NCI-H2107 (cell line): Measurements from ENCODE around the gene PID1.
"Not testable (repeated sequence)": the region's sequence is repeated elsewhere in the genome, so short reads cannot be mapped to it uniquely, and the experiment has no call there.

ENCODE experiments used
- DNase-seq: peaks from one replicate; lab custom pipeline; 2025; lab: John Stamatoyannopoulos, UW

Gene PID1

DNA sequence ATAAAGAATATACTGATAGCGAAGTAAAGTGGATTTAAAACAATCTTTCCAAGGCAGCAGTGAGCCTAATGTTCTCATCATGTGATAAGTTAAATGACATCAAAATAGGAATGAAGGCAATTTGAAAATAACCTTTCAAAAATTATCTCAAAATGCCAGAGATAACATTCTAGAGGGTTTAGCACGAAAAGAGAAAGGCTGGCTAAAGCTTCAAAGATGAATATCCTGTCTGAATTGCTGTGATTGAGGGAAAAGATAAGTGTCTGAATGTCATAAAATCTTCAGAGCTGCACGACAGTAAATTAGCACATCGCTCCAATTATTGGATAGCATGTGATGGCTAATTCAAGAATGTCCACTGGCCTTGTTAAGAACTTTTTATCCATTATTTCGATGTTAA is 159.3 kb downstream of the PID1 start:
- DNase-seq, result no peak

DNA sequence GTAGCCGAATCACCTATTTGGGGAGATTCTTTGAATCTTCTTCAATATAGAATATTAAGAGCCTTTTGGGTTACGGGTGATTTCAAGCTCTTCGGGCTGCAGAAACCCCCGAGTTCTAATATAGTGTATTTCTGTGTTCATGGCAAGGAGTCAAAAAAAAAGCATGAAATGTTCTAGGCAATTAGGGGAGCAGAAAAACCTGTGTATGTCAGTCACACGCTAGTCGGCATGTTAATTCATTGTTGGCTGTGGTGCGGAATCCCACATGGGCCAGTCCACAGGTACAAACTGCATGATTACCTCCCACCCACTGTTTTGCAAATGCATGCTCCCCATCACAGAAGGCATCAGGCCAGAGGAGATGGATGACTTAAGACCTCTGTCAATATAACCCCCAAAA is 161.9 kb downstream of the PID1 start:
- DNase-seq, result no peak

DNA sequence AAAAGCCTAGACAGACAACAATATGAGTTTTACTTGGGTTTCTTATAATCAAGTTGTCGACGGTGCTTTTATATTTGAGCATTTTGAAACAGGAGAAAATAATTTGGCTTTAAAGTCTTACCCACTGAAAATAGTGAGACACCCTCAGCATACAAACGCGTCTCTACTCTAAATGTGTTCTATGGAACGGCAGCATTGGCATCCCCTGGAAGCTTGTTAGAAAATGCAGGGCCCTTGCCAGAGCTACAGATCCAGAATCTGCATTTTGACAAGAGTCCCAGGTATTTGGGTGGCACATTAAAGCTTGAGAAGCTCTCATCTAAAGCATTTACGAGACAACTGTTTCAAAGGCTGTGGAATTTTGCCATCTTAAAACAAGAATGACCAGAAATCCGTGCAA is 163.5 kb downstream of the PID1 start:
- no peak for DNase-seq

DNA sequence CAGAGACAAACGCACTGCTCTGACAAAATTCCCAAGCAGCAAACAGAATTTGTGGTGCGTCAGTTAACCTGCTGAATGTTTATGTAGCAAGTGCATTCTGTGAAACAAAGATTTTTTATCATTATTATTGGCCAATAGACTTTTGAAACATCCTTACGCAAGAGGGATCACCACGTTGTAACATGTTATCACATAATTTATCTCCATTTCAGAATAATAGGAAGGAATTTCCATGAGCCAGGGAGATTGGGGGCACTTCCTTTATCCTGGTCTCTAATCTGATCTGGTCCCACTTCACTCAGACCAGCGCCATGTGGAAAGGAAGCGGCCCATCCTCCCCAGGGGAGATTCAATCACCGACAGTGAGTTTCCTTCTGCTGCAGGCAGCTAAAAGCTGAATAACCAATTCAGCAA is 166.1 kb downstream of the PID1 start:
- DNase-seq, result no peak

DNA sequence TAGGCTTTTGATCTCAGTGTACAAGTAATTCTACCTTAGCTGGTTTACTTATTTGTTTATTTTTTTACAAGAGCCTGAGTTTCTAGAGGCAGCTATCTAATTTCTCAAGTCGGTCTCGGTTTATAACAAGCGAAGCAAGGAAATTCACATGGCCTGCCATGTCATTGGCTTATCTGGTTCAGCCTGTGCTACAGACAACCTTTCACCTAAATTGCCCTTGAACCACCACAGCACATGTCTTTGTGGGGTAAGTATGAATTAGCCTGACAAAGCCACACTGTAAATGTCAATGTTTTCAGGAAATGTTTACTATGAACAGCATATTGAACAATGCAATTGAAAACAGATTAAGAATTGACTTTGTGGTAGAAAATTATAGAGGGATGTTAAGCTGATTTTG is 167.1 kb downstream of the PID1 start:
- no peak for DNase-seq

DNA sequence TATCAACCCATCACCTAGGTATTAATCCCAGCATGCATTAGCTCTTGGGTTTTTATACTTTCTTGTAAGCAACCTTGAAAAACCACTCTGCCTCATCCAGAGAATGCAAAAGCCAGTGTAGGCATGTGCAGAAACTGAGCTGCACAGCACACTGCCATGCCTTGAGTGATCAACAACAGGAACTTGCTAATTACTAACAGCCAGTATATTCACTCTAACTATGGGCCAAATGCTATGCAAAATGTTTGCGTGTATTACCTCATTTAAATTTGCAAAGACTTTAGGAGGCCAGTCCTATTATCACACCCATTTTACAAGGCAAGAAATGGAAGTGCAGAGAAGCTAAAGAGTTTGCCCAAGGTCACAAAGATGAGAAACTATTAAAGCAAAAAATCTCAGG is 169.8 kb downstream of the PID1 start:
- no peak for DNase-seq

DNA sequence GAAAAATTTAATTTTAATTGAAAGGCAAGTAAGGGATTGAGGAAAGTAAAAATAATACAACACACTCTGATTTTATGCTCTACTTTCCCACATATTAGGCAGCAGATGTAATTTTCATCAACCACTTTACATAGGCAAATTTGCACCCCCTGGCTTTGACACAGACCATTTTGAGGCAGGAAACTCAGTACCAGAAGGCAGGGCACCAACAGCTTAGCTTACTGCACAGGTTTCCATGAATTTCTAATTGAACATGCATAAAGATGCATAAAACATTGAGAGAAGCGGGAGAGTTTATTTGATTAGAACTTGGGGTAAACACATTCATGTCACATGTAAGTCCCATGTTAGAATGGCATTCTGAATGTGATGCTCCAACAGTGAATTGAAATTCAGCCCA is 171.9 kb downstream of the PID1 start:
- no peak for DNase-seq

DNA sequence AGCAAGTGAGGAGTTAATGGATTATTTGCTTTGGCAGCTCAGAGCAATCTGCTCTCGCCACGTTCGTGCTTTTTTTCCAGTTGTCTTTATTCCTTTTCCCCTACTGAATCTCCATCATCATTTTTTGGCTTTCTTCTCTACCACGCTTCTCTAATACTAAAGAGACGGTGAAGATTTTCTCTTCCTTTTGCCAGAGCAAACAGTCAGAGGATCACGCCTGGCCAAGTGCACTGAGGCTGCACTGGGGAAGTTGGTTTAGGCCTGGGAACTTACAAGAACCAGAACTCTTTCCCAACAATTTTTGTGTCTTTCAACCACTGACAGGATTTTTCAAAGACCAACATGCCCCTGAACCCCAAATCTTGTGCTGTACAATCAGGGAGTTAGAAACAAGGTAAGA is 172.3 kb downstream of the PID1 start:
- DNase-seq, result no peak

DNA sequence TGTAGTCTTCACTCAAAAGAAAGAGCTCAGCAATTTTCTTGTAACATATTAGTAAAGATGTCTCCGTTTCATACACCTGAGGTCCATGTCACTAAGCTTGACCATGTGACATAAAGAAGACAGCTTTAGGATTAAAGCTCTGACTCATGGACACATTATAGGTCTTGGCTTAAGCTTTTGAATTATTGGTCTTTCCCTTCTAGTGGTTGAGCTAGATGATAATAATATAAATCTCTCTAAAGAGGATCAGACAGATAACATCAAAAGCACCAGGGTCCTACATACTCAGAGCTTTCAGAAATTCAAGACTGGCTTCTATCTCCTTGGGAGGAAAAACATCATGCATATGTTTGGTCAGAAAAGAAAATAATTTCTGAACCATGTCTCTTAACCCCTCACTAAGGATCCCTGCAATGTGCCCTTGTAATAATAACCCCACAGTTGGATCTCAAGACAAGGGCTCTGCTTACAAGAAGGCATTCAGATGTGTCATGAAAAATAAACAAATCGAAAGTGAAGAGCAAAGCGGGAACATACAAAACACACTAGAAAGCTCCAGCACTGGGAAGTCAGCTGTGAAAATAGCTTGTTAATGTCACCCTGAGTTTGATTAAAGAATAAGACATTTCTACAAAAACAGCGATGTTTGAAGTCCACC is 174.5 kb downstream of the PID1 start:
- DNase-seq, result no peak

DNA sequence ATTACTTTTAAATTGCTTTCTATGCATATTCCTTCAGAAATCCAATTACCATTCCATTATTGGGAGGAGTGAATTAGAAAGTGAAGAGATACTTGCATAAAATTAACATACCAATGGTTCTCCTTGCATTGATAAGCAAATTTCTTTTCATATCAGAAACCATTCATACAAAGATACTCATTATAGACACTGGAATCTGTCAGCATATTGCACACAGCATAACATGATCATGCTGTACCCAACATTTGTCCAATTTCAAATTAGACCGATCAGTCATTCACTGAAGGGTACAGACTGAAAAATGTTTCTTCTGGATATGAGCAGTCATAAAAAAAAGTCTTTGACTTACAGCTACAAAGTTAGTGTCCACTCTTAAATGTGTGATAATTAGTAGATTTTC is 175.6 kb downstream of the PID1 start:
- DNase-seq, result no peak

DNA sequence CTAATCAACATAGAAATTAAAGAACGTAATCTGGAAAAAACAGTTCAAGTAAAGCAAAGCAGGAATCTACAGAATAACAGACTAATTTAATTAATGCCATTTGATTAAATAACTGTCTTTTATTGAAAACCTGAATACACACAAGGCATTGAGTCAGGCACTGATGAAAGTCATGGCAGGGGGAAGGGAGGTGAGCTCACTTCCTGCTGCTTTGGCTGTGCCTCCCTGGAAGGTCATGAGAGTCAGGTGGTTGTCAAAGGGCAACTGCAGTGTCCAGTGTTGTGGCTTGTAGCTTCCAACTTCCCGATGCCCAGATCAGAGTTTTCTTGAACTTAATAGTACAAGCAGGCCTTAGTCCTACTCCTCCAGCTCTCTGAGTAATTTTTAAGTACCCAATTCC is 180.9 kb downstream of the PID1 start:
- DNase-seq, result no peak

DNA sequence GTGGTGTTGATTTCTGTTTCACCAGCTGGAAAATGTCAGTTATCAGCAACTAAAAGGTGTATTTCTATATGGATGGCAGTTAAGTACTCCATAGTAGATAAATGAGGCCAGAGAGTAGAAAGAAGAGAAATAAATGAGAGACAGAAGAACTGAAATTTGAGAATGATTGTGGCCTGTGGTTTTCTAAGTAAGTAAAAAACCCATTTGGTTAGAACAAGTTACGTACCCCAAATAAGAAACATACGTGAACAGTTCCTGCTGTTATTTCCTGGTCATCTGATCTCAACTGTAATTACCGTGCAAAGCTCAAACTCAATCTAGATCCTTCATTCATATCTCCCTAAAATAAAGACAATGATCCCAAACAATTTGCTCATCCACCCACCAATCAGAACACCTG is 181.3 kb downstream of the PID1 start:
- peak; percentile 29 for DNase-seq

DNA sequence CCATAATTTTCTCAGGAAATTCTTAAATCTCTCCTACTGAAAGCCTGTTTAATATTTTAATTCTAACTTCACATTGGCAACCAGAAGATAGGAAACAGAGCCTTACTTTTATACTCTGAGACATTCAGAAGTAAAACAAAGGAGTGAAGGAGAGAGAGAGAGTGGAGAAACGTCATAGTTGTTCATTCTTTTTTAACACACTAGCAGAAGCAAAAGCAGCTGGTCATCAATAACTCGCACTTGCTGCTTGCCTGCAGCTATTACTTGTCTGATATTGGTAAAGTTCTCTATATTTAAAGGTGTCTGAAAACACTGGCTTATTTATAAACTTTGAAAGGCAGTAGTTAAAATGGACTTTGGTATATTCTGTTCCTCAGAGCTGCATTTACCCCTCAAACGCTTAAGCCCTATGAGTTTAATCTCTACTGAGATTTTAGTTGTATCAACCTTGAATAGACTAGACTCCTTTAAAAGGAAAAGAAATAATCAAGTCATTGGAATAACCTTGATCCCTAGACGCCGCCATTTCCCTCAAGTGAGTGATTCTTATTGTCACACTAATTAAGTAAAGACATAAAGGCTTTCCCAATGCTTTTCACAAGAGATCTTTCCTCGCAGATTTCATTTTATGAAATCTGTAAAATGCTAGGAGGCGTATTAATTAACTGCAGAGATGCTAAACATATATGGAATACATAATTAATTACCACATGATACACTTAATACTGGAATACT is 182.0 kb downstream of the PID1 start:
- no peak for DNase-seq

DNA sequence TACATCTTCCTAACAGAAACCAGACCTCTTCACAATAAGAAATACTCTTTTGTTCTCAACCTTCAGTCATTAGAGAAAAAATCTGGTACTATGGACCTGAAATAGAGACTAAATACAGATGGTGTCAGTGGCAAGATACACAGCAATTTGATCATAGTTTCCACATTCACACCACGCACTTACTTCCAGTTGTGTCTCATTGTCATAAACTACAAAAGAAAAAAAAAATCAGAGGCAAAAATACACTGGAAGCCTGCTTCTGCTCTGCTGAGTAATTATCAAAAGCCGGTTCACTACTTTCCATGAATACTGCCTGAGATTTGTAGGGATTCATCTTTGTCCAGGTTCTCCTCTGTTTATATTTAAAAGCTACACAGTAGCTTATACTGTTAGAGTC is 182.6 kb downstream of the PID1 start:
- DNase-seq, result no peak

DNA sequence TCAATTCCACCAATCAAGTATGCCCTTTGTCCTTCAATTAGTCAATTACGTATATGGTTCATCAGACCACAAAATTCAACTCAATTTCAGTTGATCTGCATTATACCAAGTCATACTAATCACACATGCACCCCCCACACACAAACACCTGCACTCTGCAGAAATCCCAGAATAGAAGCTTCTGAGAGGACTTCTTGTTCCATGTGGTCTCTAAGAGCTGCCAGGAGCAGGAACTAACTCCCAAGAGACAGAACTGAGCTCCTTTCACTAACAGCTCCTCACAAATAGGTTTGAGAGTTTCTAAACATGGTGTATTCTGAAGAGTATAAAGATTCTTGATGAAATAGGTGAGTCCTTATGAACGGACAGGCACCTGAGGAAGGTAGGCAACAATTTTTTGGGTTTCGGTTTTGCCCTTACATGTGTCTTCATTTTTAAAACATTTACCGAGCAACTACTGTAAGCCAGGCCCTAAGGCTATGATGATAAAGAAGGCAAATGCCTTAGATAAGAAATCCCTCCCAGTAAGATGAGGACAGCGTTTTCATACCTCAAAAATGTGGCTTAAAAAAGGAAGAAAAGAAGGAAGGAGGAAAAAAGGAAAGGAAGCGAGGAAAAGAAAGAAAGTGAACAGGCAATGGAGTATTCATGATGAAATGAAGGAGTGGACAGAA is 183.1 kb downstream of the PID1 start:
- DNase-seq, result no peak

DNA sequence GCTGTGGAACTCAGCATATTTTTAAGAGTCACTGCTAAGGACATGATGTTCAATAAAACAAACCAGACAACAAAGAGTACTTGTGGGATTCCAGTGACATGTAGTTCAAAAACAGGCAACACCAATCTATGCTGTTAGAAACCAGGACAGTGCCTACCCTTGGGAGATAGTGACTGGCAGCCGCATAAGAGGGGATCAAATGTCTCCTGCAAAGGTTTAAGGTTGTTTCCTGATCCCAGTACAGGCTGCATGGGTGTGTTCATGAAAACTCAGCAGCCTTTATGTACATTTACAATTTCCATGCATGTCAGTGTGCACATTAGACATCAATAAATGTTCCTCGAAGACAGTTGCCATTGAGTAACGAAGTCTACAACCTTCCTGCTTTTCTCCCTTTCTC is 183.8 kb downstream of the PID1 start:
- DNase-seq, result no peak

DNA sequence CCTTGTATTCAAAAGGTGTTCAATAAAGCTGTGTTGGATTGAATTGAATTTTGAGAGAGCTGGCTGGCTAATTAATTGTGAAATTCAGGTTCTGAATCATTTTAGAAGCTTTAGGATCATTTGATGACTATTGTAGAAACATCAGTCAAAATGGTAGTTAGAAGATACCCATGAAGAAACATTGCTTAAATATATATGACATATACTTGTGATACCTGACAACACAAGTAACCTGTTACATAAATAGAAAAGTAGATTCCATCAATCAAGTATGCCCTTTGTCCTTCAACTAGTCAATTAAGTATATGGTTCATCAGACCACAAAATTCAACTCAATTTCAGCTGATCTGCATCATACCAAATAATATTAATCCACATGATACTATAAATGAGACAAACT is 185.6 kb downstream of the PID1 start:
- no peak for DNase-seq

DNA sequence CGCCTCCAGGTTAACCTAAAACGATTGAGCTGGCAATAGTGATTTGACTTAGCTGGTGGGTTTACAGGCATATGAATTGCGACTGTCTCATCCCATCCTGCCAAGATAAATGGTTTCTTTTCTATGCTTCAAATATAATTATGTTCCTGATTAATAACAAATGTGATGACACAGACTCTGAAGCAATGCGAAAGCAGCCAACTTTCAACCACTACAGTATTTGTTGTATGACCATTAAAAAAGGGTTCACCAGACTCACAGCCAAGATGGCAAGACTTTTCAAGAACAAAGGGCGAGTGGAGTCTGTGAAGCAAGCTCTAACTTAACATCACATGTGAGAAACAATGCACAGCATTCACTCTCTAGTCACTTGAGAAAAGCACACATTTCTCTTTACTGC is 186.6 kb downstream of the PID1 start:
- no peak for DNase-seq

DNA sequence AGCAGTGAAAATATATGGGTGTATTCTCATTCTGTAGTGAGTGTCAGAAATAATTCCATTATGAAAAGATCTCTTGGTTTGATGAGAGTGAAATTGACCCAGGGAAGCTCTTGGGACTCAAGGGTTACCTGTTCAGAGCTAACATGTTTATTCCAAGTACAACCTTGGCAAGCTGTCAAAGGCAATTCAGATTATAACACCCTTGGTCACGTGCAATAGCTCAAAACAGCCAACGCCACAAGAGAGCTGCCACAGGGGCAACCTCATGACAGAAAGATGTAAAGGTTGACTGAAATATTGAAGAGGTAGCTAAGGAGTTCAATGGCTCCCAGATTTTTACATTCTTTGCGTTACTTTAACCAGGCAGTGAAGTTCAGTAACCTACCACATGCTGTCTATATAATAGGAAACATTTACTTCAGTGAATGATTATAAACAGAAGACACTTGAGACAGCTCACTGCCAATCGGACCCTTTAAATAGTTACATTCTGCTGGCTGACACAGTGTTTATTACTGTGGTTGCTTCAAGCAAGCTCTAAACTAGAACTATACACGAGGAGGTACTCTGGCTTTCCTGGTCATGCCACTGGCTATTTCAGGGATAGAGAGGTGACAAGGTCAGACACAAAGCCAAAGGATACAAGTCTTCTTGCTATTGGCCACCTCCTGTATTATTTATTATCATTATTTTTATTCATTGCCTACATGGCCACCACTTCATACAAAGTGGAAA is 187.3 kb downstream of the PID1 start:
- peak; percentile 92 for DNase-seq

DNA sequence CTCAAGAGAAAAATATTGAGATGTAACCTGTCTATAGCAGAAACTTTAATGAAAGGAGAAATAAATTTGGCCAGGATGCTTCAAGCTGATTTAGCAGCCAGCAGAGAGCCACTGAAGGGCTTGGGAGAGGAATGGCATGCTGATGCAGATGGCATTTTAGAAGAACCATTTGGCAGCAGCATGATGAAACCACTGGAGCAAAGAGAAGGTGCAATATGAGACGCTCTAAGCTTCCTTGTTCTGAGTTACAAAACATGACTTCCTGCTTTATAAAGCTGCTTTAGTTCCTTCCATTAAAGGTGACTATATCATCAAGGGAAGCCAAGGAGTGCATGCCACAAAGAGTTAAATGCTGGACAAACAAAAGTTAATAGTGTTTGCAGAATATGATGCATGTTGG is 189.7 kb downstream of the PID1 start:
- DNase-seq, result no peak

DNA sequence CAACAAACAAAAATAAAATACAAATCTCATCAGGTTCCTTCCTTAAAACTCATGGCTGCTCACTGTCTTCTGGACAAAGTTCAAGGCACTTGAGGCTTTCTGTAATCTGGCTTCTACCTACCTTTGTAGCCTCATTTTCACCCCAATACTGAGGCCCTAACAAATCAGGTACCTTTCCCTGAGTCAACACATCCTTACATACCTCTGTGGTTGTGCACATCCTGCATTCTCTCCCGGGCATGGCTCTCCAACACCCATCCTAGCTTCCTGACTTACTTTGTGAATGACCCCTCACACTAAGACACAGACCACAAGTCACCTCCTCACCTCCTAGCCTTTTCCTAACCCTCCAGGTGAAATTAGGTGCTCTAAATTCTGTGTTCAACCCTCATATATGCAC is 190.9 kb downstream of the PID1 start:
- DNase-seq, result no peak

DNA sequence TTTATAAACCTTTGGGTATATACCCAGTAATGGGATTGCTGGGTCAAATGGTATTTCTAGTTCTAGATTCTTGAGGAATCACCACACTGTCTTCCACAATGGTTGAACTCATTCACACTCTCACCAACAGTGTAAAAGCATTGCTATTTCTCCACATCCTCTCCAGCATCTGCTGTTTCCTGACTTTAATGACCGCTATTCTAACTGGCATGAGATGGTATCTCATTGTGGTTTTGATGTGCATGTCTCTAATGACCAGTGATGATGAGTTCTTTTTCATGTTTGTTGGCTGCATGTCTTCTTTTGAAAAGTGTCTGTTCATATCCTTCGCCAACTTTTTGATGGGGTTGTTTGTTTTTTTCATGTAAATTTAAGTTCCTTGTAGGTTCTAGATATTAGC is 194.2 kb downstream of the PID1 start:
- DNase-seq, result not testable (repeated sequence)

DNA sequence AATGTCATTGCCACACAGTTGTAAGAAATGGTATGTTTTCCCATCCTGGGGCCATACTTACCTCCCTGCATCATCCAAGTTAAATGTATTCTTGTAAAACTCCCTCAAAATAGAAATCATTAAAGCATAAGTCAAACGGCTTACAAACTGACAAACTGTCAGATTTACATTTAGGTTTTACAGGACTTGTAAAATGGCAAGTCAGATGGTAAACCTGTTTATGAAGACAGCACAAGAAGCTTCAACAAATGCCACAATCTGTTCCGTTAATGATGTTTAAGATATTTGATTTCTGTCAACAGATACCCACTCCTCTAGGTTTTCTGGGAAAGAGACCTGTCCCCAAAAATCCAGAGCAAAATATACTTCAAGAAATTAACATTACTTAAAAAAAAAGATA is 197.2 kb downstream of the PID1 start:
- DNase-seq, result no peak
